DMS114 treated with DMSO at 0.1 percent for 48 hours (cell line): ENCODE results near the gene TRABD2A.
A peak's percentile ranks its signal among the peaks of the same experiment; 100 is the strongest.

Experiments used
- DNase-seq: peaks from one replicate; lab custom pipeline; 2025; ENCODE audit not compliant: unreplicated experiment; lab: John Stamatoyannopoulos, UW

Gene TRABD2A

DNA sequence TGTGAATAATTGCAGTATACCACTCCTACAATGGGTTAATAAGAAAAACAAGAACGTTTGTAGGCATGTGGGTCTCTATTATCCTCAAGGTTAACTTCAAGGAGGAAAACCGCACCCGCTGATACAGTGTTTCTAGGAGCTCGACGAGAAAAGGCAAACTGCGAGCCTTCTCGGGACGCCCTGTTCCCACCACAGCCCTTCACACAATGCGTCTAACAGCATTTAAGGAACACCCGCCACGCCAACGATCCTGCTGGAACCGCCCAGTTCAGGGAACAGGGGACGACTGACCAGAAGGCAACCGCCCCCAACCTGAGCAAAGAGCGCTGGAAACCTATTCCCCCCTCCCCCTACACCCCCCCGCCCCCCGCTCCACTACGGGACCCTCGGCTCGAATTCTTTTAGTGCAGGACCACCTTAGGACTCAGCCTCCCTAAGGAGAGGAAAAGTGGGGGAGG, 23.9 kb upstream of the TRABD2A start:
- peak; percentile 42 for DNase-seq

- no peak for DNase-seq
Measured at GRCh38 chr2:84904151-84904550, 23.3 kb upstream of the TRABD2A start.

GRCh38 chr2:84902526-84902925, 21.6 kb upstream of the TRABD2A start:
- DNase-seq: no peak

GRCh38 chr2:84901593-84902120, 20.8 kb upstream of the TRABD2A start:
- no peak for DNase-seq

DNA sequence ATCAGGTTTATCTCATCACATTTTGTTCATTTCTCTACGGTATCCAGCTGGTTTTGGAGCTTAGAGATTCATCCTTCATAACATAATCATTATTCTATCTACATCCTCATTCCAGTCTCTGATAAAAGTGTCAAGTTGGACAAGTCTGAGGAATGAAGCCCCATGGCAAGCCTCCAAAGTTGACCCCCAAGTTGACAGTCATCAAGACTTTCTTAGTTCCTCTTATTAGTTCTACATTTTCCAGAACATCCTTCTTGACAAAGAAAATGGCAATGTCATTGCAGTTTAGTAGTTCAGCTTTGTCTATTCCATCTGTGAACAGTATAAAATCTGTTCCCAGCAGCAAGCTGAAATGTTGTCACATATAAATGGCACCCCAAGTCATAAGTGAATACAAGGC, 20.1 kb upstream of the TRABD2A start:
- no peak for DNase-seq

DNA sequence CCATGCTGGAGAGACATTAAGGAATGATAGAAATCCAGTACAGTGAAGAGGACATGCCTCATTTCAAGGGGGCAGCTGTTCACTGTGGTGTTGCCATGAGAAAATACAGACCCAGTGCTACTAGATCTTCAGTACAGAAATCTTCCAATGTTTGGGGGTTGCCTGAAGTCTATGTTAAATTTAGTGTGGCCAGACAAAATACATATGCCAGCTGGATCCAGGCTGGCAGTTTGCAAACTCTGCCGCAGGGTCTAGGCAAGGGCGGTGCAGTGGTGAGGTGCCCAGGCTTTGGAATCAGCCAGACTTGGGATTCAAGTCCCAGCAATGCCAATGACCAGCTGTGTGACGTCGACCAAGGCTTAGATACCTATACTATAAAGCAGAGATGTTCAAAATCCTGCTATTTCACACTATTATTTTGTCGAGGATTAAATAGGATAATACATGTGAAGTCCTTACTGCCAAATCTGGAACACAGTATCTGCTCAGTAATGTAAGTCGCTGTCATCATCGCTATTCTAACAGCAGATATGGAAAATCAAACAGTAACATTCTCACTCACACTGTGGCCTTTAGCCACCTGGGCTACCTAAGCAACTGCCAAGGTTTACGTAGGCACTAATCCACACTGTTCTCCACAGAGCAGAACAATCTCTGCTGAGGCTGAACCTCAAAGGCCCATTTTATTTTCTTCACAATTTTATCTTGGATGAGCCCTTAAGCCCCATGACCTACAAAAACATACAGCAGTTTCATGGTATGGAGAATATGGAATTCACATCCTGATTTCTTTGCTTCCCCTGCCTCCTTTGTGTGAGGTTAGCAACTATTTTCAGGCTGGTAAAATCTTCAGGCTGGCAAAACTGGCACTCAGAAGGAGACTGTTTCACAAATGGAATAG, 18.7 kb upstream of the TRABD2A start:
- no peak for DNase-seq

DNA sequence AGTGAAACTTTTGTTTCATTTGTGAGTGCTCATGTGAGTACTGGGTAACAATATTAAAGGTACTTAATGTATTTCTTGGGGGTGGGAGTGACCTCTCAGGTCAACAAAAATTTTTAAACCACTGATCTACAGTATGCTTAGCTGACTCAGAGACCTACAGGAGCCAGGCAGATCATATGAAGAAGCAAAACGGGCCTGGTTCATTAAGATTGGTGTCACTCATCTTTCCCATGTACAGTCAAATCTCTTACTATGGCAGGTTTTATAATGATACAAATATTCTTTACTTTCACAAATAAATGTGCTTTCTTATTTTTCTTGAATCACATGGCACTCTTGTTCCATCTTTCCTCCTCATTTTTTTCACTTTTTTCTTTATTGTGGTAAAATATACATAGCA, 16.9 kb upstream of the TRABD2A start:
- DNase-seq: no peak

GRCh38 chr2:84896567-84896966, 15.7 kb upstream of the TRABD2A start:
- no peak for DNase-seq

DNA sequence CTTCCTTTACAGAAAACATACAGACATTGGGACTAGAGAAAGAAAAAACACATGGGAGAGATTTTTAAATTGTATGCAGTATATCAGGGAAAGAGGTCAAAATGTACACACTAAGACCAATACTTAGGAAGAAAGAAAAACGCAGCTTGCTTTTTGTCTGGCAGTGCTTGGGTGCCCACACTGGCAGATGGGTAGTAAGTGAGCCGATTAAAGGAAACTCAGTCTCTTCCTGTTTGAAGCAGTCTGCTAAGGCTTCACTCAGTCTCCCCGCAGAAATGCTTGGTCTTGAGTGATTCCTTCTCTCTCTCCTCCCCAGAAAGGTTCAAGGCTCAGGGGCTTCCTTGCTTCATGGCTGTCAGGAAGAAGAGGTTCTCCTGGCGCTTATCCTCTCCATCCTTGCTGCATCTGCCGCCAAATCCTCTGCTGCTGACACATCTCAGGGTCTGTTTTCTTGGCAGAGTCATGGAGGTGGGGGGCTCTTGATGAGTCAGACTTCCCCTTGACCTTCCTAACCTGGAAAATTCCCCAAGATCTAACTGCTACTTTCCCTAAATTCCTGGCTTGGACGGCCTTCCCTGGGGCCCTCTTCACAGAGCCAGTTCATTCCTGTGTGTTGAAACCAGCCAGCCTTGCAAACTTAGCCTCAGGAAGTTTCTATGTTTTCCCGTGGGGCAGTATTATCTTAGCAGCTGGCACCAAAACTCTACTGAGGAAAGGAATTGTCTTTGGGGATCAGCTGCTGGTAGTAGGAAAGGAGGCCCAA, 14.1 kb upstream of the TRABD2A start:
- DNase-seq: no peak

GRCh38 chr2:84894131-84894586, 13.3 kb upstream of the TRABD2A start:
- DNase-seq: no peak

DNA sequence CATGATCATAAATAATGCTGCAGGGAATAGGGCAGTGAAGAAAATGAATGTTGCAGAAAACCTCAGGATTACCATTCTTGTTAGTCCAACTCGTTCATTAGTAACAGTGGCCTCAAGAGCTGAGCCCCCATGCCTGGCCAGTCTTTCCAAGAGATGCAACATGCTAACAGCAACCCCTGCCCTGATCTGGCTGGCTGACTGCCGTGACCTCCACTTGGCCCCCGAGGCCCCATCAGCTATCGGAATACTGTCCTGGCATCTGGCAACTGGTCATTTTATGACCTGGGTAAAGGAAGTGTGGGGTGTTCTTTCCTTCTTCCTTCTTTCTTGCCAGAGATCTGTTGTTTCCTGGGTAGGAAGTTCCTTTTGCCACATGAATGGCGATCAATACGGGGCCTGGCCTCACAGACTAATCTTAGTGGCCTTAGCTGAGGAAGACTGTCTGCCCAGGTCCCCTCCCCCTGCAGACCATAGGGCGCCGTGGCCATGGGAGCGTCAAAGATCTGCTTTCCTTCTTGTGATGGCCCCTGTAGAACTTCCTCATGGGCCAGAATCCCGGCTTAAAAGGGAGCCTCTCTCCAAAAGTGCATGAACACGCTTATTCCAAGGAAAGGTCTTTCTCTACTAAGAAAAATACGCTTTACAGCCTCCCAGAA, 10.6 kb upstream of the TRABD2A start:
- no peak for DNase-seq

GRCh38 chr2:84889332-84889731, 8.4 kb upstream of the TRABD2A start:
- no peak for DNase-seq

- no peak for DNase-seq
Measured at GRCh38 chr2:84888401-84889276, 7.8 kb upstream of the TRABD2A start.

GRCh38 chr2:84886791-84887190, 5.9 kb upstream of the TRABD2A start:
- DNase-seq: no peak

DNA sequence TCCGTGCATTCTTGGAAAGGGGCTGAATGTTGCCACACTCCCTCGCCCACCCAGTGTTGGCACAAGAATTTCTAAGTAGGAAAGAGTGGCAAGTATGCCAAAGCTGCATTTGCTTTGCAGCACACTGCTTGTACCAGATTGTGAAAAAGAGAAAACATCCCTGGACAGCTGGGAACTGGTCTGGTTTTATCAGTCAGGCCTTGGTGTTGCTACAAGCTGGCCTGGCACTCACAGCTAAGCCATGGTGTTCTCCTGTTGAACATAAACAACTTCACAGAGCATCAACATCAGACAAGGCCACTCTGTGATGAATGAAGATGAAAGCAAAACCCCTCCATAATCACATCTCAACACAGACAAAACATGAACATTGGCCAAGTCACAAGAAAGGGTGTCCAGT, 4.2 kb upstream of the TRABD2A start:
- no peak for DNase-seq

DNA sequence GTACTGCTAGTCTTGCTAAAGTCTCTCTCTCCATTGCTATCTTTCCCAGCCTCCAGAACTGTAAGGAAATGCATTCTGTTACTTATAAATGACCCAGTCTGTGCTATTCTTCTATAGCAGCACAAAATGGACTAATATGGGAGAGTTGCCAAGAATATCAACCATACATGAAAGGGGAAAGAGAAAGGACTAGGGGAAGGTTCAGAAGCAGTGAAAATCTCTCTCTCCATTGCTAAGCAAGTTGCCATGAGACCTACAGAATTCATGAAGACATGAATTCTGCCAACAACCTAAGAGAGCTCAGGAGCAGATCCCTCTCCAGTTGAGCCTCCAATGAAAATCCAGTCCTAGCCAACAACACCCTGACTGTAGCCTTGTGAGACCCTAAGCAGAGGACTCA, 3.6 kb upstream of the TRABD2A start:
- DNase-seq: no peak

DNA sequence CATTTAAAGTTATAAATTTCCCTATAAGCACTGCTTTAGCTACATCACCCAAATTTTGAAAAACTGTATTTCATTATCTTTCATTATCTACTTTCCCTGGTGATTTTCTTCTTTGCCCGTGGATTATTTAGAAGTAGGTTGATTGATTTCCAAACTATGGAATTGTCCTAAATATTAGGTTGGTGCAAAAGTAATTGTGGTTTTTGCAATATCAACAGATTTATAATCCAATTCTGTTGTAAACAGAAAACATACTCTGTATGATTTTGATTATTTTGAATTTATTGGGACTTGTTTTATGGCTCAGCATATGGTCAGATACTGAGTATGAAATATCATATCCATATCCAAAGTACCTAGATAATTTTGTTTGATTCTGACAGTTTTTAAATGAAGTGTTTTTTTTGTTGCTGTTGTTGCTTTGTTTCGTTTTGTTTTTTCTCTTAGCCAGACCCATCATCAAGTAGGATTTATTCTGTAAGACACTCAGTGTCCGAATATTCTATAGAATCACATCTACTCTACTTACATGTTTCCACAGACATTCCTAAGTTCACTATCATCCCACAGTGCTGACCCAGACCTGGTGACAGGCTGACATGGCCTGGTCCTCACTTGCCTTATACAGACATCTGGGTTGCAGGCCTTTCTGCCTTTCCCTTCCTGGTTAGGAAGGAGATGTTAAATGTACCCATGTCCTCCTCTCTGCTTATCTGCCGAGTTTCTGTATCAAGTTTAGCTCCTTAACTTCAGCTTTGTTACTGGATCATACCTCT, 2.1 kb upstream of the TRABD2A start:
- no peak for DNase-seq

- DNase-seq: no peak
Measured at GRCh38 chr2:84882414-84882738, 1.5 kb upstream of the TRABD2A start.

DNA sequence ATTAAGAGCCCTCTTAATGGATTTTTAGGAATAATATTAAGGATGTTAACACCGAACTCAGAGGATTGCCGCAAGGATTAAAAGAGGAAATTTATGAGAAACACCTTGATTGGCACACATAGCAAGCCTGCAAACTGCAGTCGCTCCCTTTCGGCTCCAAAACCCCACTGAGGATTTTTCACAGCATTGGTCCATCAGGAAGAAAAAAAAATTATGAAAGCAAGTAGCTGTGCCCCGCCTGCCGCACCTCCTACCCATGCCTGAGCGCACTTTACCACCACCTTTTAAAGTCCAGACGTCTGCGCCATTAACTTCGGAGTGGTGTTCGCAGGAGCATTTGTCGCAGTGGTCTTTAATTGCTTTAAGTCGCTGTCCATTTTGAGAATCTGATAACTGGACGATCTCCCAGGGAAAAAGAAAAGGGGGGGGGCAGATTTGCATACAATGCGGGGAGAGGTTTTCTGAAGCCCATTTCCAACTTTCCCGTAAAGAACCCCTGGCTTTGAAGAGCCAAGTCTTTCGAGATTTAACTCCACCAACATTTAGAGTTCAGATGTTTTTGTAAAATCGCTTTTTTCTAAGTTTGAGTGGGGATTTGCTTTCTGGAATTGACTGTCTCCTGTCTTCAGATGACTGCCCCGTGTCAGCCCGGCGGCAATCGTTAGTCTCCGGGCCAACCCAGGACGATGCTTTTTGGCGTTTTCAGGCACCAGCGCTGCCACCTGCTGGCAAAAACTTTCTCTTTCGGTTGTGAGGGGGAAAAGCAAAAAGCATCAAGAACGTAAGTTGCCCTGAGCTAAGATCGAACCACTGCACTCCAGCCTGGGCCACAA, 913 bp upstream of the TRABD2A start:
- peak; percentile 79 for DNase-seq
